ENCODE data around the gene SCYGR2.
"Not testable (repeated sequence)": the region's sequence is repeated elsewhere in the genome, so short reads cannot be mapped to it uniquely, and the experiment has no call there.

The SCYGR2 gene, protein sequence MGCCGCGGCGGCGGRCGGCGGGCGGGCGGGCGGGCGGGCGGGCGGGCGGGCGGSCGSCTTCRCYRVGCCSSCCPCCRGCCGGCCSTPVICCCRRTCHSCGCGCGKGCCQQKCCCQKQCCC

DNA sequence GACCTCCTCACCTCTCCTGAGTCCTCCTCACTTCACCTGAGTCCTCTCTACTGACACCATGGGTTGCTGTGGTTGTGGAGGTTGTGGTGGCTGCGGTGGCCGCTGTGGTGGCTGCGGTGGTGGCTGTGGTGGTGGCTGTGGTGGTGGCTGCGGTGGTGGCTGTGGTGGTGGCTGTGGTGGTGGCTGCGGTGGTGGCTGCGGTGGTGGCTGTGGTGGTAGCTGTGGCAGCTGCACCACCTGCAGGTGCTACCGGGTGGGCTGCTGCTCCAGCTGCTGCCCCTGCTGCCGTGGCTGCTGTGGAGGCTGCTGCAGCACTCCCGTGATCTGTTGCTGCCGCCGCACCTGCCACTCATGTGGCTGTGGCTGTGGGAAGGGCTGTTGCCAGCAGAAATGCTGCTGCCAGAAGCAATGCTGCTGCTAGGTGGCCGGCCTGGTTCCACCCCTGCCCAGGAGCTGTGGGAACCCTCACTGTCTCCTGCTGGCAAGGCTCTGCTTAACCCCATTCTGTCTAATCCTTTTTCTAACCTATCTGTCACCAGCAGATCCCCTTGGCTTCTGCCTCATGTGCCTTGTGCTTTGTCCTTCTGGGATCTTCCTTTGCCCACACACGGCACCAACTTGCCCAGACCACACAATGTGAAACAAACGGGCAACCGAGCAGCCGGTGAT, at the start of gene SCYGR2:
SCYGR2 (plus strand) TSS at position 59 of the 669 bp plus-strand sequence; CDS start at position 59, 0 bp downstream.
- not testable (repeated sequence) for DNase-seq (ENCODE audit: low read depth, low spot score)

DNA sequence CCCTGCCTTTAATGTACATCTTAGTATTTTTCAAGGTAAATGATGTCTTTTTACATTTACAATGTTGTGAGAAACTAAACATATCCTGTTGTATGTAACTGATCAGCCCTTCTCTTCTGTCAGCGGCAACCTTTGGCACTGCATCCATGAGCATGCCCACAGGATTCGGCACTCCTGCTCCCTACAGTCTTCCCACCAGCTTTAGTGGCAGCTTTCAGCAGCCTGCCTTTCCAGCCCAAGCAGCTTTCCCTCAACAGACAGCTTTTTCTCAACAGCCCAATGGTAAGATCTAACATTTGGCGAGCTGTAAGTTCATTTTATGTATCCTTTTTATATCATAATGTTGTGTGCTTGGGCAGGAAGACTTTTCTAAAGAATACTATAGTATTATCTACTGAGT, 46.9 kb upstream of the SCYGR2 start:
- DNase-seq (ENCODE audit: low read depth, low spot score) = no peak

DNA sequence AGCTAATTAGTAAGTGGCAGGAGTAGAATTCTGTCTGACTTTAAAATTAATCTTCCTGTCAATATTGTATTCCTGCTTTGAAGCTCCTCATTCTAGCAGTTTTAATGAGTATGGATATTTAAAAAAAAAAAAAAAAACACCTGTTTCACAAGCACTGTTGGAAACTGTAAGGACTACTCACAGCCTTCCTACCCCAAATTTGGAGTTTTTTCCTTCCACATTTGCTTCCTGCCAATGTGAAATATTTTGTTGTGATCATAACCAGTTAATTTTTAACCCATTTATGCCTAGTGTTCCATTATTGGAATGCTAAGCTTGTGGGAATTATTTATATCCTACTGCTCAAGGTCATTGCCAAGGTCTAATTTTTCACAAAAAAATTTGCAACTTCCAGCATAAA, 36.1 kb upstream of the SCYGR2 start:
- DNase-seq (ENCODE audit: low read depth, low spot score) = no peak

DNA sequence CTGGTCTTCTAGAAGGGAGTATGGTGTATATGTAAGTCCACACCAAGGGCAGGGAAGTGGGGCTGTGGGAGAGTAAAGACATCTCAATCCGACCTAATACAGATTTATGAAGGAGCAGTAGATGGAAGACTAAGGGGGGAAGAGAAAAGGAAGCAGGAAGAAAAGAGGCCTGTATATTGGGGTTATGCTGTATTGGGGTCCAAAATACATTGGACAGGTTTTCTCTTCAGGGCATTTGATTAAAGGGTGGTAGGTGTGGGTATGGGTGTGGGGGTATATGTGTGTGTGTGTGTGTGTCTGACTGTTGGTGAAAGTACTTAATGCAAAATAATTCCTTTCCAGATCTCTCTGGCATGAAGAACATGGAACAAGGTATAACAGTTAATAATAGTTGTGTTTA, 33.6 kb upstream of the SCYGR2 start:
- DNase-seq (ENCODE audit: low read depth, low spot score) = no peak

DNA sequence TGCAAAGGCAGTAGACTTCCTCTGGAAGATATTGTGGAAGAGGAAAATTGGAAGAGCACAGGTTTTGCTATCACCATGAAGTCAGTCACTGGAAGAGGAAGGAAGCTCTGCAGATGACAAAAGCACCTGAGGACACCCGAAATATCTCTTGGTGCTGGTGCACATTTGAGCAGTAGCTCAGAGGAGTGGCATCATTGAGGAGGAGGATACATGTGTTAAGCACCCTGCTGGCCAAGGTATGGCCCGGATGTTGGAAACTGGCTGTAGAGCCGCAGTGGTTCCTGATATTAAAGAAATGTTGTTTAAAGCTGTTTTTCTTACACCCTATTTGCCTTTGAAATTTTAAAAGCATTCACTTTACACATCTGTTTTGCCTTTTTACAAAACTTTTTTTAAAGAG, 32.7 kb upstream of the SCYGR2 start:
- DNase-seq (ENCODE audit: low read depth, low spot score) = no peak

DNA sequence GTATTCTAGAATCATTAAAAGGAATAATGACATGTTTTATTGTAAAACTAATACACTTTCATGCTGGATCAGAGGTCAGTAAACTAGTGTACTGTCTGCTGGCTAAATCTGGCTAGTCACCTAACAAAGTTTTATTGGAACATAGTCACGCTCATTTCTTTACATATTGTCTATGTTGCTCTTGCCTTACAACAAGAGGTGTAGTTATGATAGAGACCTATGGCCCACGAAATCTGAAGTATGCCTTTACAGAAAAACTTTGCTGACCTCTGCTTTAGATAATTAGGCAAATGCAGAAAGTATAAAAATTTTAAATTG, 29.9 kb upstream of the SCYGR2 start:
- DNase-seq (ENCODE audit: low read depth, low spot score) = no peak

DNA sequence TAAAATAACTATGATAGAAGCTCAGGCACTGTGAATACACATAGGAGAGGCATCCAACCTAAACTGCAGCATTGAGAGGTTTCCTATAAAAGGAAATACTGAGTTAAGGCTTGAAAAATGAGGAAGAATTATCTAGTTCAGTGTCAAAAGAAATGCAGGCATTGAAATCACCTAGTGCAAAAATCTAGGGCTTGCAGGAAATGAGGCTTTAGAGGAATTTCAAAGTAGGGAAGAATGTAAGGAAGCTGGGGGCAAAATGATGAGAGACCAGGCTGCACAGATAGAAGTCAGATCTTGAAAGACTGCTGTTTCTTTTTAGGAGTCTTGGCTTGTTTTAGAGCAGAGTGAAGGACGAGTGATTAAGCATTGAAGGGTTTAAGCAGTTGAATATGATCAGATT, 28.1 kb upstream of the SCYGR2 start:
- no peak for DNase-seq (ENCODE audit: low read depth, low spot score)

DNA sequence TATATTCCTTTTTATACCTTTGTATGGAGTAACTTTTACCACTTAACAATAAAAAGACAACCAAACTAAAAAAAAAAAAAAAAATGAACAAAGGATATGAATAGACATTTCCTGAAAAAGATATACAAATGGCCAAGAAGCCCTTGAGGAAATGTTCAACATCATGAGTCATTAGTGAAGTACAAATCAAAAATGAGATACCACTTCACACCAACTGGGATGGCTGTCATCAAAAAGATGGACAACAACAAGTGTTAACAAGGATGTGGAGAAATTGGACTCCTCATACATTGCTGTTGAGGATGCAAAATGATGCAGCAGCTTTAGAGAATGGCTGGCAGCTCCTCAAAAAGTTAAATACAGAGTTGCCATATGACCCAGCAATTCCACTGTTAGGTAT, 22.6 kb upstream of the SCYGR2 start:
- DNase-seq (ENCODE audit: low read depth, low spot score) = no peak

DNA sequence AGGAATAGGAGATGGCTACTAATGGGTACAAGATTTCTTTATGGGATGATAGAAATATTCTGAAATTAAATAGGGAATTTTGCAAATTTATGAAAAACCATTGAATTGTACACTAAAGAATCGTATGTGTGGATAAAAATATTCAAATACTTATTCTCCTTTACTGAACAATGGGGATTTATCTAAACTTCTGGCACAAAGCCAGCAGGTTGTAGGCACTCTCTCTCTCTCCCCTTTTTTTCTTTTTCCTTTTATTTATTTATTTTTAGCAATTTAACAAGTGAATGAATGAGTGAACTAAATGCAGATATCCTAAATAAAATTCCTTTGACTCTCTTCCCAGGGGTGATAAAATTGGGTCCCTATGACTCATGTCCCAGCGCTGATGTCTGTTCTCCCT, 21.9 kb upstream of the SCYGR2 start:
- DNase-seq (ENCODE audit: low read depth, low spot score) = no peak

DNA sequence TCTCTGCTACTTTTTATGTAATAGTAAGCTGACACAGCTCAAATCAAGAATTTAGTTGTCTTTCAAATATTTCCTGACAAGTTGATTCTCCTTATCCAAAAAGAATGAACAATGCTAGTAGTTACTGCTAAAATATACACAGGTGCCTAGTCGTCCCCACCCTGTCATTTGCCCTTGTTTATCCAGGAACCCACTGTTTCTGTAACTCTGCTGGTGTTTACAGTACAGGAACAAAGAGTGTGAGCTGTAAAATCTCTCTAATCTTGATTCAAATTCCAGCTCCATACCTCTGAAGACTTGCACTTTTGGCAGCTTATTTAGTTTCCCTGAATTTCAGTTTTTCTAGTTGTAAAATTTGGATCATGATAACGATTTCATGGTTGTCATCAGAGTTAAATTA, 21.1 kb upstream of the SCYGR2 start:
- no peak for DNase-seq (ENCODE audit: low read depth, low spot score)

DNA sequence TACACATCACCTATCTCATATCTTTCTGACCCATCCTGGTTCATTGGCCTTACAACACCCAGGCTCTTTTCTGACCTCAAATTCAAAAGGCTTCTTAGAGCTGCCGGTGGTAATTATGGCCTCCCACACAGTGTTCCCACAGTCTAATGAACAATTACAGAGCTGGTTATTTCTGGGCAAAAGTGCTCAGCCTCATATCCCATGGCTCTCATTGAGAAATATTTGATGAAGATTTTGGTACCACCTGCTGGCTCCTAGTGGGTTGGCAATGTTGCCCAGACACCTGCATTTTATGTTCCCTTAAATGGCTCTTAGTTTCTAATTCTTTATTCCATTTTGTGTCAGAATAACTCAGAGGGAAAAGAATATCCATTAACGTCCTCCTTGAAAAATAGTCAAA, 20.1 kb upstream of the SCYGR2 start:
- no peak for DNase-seq (ENCODE audit: low read depth, low spot score)

DNA sequence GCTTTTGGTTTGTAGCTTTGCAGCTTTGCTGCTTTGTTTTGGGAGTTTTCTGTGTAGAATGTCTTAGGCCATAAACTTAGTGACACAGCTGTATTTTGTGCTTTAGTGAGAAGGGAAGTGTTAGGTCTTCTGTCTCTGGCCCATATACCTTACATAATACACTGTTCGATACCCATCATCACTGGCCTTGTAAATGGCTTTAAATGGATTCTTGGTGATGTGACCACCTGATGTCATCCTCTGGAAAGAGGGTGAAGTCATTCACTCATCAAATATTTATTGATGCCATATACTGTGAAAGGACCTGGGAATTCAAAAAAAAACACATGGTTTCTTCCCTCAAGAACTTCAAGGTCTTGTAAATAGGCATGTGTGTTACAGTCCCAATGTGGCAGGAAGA, 18.9 kb upstream of the SCYGR2 start:
- no peak for DNase-seq (ENCODE audit: low read depth, low spot score)

DNA sequence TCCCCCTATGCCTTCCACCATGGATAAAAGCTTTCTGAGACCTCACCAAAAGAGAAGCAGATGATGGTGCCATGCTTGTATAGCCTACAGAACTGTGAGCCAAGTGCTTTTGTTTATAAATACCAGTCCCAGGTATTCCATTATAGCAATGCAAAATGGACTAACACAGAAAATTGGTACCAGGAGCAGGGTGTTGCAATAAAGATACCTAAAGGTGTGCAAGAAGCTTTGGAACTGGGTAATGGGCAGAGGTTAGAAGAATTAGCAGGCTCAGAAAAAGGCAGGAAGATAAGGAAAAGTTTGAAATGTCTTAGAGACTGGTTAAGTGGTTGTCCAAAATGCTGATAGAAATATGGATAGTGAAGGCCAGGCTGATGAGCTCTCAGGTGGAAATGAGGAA, 16.3 kb upstream of the SCYGR2 start:
- DNase-seq (ENCODE audit: low read depth, low spot score) = no peak

DNA sequence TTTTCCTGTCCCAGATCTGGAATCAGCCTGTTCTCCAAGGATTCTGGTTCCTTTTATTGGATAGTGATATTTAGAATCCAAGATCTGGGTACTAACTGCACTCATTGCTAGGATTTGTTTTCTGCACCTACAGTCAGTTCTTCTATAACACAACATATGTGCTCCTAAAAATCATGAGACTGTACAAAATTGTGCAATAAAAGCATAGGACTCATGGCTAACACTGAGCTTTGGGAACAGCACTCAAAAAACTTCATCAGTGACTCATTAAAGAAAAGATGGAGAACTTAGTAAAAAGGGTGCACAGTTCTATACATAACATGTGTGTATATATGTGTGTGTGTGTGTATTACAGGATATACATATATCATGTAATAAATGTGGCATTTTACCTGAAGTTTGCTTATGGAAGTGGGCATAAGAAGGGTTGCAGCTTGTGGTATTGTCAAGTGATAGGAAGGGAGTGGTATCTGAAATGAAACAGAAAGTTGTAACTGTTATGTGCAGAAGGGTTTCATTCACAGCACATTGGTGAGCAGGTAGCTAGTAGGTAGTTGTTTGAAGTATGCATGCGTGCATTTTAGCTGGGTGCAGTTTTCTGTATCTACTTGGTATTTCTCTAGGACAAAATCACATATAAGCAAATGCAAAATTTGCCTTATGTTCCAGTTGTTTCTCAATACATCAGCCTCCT, 5.9 kb upstream of the SCYGR2 start:
- DNase-seq (ENCODE audit: low read depth, low spot score) = no peak

DNA sequence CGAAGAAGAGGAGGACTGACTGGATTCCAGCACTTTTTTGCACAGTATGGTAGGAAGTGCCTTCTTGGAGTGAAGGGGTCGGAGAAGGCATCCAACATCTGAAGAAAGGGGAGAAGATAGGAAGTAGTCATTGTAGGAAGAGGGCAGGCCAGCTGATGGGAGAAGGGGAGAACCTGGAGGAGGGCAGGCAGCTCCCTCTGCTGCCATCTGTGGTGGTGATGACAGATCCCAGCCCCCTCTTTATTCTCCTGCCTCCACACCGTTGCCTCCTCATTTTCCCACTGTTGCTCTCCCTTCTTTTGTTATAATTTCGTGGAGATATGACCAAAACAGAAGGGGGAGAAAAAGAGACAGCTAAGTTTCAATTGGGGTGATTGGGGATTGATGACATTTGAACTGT, 2.9 kb upstream of the SCYGR2 start:
- no peak for DNase-seq (ENCODE audit: low read depth, low spot score)

DNA sequence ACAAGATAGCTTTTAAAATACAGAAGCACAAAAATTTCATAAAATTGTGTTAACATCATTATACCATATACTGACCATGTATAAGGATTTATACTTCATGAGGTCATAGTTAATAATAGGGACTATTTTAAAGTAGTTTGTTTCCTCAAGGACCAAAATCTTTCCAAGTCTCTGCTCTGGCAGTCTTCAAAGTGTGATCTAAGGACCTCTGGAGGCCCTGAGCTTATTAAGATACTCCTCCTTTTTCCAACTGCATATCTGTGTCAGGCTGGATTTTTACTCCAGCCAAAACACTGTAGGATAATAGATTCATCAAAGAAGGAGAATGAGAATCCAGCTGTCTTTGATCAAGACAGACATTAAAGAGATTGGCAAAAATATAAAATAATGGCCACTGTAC, 1.7 kb upstream of the SCYGR2 start:
- DNase-seq (ENCODE audit: low read depth, low spot score) = no peak

DNA sequence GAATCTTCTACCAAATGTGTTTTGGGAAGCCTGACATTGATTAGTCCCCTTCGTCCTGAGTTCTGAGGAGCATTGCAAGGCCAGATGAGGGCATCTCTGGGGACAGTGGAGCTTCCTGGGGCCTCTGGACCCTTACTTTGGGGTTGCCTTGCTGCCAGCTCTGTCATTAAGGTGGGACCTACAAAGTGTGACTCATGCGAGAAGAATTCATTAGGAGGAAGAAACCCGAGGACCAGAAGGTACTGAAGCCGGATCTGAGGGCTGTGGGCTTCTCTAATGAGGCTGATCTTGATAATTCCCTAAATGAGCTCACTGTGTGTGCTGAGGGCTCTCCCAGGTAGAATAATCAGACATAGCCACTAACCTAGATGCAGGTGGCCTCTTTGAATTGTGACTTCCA, 695 bp upstream of the SCYGR2 start:
- DNase-seq (ENCODE audit: low read depth, low spot score) = peak; percentile 46

DNA sequence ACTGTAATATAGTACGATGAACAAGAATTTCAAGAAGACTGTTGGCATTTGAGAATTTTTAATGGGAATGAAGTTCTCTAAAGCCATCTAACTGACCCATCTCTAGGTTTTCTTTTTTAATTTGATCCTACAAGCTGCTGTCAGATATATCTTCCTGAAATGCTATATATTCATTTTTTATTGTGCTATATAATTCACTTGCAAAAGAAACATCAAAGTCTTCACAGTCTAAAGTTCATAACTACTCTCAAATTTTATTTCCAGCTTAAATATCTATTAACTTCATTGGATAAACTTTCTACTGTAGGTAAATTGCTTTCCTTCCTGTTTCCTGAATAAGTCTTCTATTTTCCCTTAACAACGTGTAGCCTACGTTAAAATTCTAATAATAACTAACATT, 3.7 kb downstream of the SCYGR2 start:
- DNase-seq (ENCODE audit: low read depth, low spot score) = no peak

DNA sequence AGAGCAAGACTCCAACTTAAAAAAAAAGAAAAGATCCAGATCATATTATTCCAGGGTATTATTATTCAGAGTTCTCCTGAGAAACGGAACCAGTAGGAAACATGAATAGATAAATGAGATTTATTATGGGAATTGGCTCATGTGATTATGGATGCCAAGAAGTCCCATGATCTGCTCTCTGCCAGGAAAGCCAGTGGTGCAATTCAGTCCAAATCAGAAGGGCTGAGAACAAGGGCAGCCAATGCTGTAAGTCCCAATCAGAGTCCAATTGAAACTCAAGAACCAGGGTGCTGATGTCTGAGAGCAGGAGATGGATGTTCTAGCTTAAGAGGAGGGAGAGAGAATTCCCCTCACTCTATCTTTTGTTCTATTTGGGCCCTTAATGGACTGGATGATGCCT, 7.8 kb downstream of the SCYGR2 start:
- DNase-seq (ENCODE audit: low read depth, low spot score) = no peak

DNA sequence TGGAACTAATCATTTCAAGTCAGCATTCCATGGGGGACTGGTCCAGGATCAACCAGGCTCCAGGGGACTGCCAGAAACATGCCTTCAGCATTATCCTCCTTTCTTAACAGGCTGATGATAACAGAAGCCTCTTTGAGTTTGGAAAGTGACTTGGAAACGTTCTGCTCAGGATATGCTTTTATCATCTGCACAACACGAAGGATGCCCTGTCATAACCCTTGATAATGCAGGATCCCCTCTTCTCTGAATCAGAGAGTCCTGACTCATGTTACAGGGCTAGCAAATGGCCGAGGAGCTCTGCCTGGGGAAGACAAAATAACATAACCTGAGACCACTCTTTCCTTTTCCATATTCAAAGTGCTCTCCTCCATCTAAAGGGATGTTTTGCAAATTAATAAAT, 9.2 kb downstream of the SCYGR2 start:
- DNase-seq (ENCODE audit: low read depth, low spot score) = no peak

DNA sequence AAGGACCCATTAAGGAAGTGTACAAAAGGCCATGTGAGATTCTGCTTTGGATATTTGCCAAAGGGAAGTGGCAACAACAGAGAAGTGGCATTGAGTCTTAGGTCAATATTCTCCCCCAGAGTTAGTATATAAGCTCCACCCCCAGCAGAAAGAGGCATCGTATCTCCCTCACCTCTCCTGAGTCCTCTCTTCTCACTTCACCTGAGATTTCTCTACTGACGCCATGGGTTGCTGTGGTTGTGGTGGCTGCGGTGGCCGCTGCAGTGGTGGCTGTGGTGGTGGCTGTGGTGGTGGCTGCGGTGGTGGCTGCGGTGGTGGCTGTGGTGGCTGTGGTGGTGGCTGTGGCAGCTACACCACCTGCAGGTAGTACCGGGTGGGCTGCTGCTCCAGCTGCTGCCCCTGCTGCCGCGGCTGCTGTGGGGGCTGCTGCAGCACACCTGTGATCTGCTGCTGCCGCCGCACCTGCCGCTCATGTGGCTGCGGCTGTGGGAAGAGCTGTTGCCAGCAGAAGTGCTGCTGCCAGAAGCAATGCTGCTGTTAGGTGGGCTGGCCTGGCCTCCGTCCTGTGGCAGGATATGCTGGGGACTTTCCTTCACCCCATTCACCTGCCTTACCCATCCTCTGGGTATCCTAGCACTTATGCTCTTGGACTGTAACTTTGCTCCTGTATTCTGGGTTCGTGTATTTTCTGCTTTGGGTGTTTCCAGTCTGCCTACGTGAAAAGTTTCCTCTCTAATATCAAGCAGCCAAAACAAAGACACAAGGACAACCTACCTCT, 10.1 kb downstream of the SCYGR2 start:
- no peak for DNase-seq (ENCODE audit: low read depth, low spot score)

DNA sequence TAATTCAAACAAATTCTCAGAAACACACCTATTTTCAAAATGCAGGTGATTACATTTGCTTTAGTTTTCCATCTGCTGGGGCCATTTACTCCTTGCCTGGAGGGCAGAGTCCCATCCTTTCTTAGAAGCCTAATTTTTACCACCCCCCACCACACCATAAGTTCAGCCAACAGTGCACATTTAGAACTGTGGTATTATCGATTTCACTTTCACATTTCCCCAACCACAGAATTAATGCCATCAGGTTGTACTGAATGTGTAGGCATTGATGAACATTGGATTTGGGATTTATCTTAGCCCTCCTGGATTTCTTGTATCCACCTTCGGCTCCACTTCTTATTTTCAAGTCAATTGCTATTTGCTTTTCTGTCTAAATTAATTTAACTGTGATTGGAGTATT, 11.4 kb downstream of the SCYGR2 start:
- DNase-seq (ENCODE audit: low read depth, low spot score) = no peak

Measured in ELF-1 (cell line).